GM19240 (cell line): ENCODE measurements around the gene CASTOR1.

Experiments used
- DNase-seq: peaks from one replicate; pipeline ENCODE4 v3.0.0; 2011; ENCODE audit warnings: low spot score; ENCODE audit not compliant: insufficient read length

The CASTOR1 gene

GRCh38 chr22:30301995-30302809 is 12.9 kb upstream of the CASTOR1 start:
- DNase-seq, result no peak

GRCh38 chr22:30299322-30299721 is 10.0 kb upstream of the CASTOR1 start:
- no peak for DNase-seq

GRCh38 chr22:30297991-30298701 is 8.8 kb upstream of the CASTOR1 start:
- no peak for DNase-seq

GRCh38 chr22:30297276-30297990 is 8.1 kb upstream of the CASTOR1 start:
- DNase-seq, result no peak

- no peak for DNase-seq
Measured at GRCh38 chr22:30296833-30297232, 7.5 kb upstream of the CASTOR1 start.

GRCh38 chr22:30296324-30296723 is 7.0 kb upstream of the CASTOR1 start:
- DNase-seq, result no peak

- no peak for DNase-seq
Measured at GRCh38 chr22:30295576-30295975, 6.3 kb upstream of the CASTOR1 start.

- DNase-seq, result no peak
Measured at GRCh38 chr22:30294830-30295229, 5.5 kb upstream of the CASTOR1 start.

GRCh38 chr22:30294066-30294465 is 4.8 kb upstream of the CASTOR1 start:
- DNase-seq, result no peak

GRCh38 chr22:30293026-30293425 is 3.7 kb upstream of the CASTOR1 start:
- no peak for DNase-seq

- DNase-seq, result no peak
Measured at GRCh38 chr22:30292069-30292970, 3.0 kb upstream of the CASTOR1 start.

- DNase-seq, result no peak
Measured at GRCh38 chr22:30291058-30291892, 2.0 kb upstream of the CASTOR1 start.

- no peak for DNase-seq
Measured at GRCh38 chr22:30290342-30291057, 1.2 kb upstream of the CASTOR1 start.

GRCh38 chr22:30289980-30290313 is 642 bp upstream of the CASTOR1 start:
- no peak for DNase-seq

GRCh38 chr22:30288419-30289140 is 725 bp downstream of the CASTOR1 start:
- no peak for DNase-seq

GRCh38 chr22:30287648-30288418 is 1.5 kb downstream of the CASTOR1 start:
- DNase-seq, result peak; percentile 58

GRCh38 chr22:30286813-30287647 is 2.3 kb downstream of the CASTOR1 start:
- peak; percentile 67 for DNase-seq
